GM19025 (cell line): ENCODE results near the gene AMBRA1.

Experiments used
- ATAC-seq: cut with Tn5 transposase; IDR thresholded peaks from one replicate; pipeline ENCODE4 v1.9.1; 2021; ENCODE audit warnings: mild to moderate bottlenecking, low read depth, moderate library complexity; ENCODE audit not compliant: unreplicated experiment

AMBRA1 gene

GRCh38 chr11:46593550-46594373, at the start of gene AMBRA1:
Gene AMBRA1, minus strand, starts transcription at chr11:46594023. Its CDS starts 45,643 bp downstream, at chr11:46548380.
- peak; percentile 79 for ATAC-seq

- no peak for ATAC-seq
Measured at GRCh38 chr11:46643531-46643930, 49.7 kb upstream of the AMBRA1 start.

- no peak for ATAC-seq
Measured at GRCh38 chr11:46642627-46643335, 49.0 kb upstream of the AMBRA1 start.

- ATAC-seq: no peak
Measured at GRCh38 chr11:46641639-46642038, 47.8 kb upstream of the AMBRA1 start.

GRCh38 chr11:46640036-46640788, 46.4 kb upstream of the AMBRA1 start:
- no peak for ATAC-seq

- ATAC-seq: no peak
Measured at GRCh38 chr11:46639197-46639839, 45.5 kb upstream of the AMBRA1 start.

GRCh38 chr11:46637546-46637945, 43.7 kb upstream of the AMBRA1 start:
- ATAC-seq: no peak

- ATAC-seq: no peak
Measured at GRCh38 chr11:46635557-46636139, 41.8 kb upstream of the AMBRA1 start.

- no peak for ATAC-seq
Measured at GRCh38 chr11:46633291-46634217, 39.7 kb upstream of the AMBRA1 start.

GRCh38 chr11:46632502-46632901, 38.7 kb upstream of the AMBRA1 start:
- ATAC-seq: no peak

- no peak for ATAC-seq
Measured at GRCh38 chr11:46631676-46632075, 37.9 kb upstream of the AMBRA1 start.

- ATAC-seq: no peak
Measured at GRCh38 chr11:46630237-46630636, 36.4 kb upstream of the AMBRA1 start.

- no peak for ATAC-seq
Measured at GRCh38 chr11:46628961-46629360, 35.1 kb upstream of the AMBRA1 start.

- no peak for ATAC-seq
Measured at GRCh38 chr11:46625406-46625805, 31.6 kb upstream of the AMBRA1 start.

GRCh38 chr11:46618837-46619236, 25.0 kb upstream of the AMBRA1 start:
- no peak for ATAC-seq

- no peak for ATAC-seq
Measured at GRCh38 chr11:46617972-46618314, 24.1 kb upstream of the AMBRA1 start.

GRCh38 chr11:46617134-46617971, 23.5 kb upstream of the AMBRA1 start, which contains the start of the genes ATG13 and HARBI1:
Gene ATG13, plus strand, starts transcription at chr11:46617553. Its CDS starts 26,739 bp downstream, at chr11:46644292.
Gene HARBI1, minus strand, starts transcription at chr11:46617227. Its CDS starts 990 bp downstream, at chr11:46616237.
- ATAC-seq: peak; percentile 95

- ATAC-seq: no peak
Measured at GRCh38 chr11:46616551-46617133, 22.8 kb upstream of the AMBRA1 start.
